ENCODE measurements around the gene RFX3.

Gene RFX3

DNA sequence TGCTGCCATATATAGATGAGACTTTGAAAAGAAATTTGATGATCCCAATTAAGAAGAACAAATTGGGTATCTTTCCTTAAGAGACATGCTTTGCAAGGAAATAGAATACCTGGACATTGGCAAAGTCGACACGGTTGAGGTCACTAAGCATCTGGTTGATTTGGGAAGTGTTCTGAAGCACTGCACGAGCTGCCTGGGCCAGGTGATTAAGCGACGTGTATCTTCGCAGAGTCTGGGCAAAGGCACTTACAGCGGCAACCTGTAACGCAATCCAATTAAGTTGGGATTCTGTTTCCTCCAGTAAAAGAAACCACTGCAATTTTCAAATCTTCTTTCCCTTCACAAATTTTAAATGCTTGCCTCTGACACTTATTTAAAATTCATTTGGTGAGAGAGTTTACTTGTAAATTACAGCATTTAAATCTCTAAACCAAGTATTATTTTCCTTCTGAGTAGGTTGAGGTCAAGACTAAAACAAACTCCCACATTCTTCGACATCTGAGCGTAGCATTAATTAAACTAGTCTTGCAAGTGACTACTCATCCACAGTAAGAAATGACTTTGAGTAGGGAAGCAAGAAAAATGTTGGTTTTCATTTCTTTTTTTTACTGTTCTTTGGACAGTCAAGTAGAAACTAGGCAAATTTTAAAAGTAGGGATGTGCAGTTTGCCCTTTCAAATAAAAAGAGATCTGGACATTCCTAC lies 262.8 kb downstream of the RFX3 start:
- DNase-seq = no peak

DNA sequence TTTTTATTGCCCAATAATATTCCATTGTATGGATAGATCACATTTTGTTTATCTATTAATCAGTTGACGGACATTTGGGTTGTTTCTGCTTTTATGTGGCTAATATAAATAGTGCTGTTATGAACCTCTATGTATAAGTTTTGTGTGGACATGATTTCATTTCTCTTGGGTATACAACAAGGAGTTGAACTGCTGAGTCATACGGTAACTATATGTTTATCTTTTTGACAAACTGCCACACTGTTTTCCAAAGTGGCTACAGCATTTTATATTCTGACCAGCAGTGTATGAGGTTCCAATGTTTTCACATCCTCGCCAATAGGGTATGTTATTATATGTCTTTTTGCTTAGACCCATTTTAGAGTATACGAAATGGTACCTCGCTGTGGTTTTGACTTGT lies 264.3 kb downstream of the RFX3 start:
- DNase-seq = no peak

DNA sequence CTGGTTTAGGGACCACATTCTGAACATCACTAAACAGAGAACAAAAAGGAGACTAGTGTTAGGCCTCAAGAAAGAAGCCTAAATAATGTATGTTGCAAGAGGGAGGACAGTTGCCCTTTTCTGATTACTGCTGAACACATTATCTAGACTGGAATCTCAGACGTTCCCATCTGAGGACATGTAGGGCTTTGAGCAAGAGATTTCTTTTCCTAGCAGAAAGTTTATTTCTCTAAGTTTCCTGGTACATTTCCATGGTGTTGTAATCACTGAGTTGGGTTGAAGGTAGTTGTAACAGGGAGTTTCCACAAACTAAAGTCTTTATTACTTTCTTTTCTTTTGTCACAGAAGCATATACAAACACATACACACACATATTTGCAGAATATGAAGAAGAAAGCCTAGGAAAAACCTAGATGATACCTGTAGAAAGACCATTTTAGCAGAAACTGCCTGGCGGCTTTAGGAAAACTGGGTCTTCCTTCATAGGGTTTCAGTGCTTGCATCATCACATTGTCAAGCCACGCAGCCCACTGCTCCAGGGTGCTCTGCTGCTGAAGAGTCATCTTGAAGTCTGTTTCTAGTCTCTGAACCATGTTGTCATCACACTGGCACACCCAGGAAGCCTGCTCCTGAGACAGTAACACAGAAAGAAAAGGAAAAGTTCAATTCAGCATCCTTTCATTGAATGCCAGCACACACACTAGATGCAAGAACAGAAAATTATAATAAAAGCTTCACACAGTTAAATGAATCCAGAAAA lies 269.1 kb downstream of the RFX3 start:
- no peak for DNase-seq

DNA sequence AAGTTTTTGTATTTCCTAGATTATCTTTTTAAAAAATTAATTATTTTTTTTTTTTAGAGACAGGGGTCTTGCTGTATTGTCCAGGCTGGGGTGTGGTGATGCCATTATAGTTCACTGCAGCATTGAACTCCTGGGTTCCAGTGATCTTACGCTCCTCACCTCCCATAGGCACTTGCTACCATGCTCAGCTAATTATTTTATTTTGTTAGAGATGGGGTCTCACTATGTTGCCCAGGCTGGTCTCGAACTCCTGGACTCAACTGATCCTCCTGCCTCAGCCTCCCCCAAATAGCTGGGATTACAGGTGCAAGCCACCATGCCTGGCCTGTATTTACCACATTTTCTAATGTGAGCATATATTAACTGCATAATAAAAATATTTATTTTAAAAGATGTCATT lies 274.5 kb downstream of the RFX3 start:
- no peak for DNase-seq

DNA sequence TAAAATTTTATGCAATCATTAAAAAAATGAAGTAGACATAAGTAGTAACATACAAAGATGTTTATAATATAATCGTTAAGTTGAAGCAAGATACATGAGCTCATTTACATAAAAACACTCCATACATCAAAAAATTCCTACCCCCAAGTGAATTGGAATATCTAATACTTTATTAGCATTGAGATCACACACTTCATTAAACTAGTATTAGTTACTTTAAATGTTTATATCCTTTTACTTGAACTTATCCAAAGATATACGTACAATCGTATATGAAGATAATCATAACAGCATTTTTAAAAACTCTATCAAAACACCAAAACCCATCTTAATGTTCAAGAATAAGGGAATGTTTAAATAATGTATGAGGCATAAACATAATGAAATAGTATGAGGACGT lies 275.1 kb downstream of the RFX3 start:
- no peak for DNase-seq

DNA sequence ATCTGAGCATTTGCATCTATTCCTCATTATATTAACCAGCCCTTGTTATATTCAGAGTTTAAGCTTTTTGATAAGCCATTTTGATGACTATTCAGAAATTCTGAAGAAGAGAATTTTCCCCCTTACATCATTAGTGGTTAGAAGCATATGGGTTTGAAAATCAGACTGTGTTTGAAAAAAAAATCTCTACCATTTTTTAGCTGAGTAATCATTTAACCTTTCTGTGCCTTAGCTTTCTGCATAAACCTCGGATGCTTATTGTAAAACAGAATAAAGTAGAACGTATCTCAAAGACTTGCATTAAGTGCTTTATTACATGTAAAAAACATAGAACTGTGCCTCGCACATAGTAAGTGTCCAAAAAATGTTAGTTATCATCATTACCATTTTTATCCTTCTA lies 278.6 kb downstream of the RFX3 start:
- DNase-seq = no peak

DNA sequence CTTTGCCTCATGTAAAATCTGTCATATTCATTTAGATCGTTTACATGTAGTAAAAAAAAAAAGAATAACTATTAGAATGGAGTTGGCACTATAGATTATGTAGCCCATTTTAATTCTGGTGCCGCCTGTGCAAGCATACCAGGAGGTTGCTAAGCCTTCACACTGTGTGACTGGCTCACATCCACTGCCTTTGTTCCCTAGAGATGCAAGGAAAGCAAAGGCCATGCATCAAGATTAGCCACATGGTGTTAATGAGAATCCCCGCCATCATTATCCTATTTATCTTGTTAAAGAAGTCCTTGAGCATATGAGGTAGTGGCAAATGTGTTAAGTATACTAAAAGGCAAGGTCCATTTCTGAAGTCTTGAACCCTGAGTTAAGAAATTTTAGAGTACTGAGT lies 279.6 kb downstream of the RFX3 start:
- no peak for DNase-seq

DNA sequence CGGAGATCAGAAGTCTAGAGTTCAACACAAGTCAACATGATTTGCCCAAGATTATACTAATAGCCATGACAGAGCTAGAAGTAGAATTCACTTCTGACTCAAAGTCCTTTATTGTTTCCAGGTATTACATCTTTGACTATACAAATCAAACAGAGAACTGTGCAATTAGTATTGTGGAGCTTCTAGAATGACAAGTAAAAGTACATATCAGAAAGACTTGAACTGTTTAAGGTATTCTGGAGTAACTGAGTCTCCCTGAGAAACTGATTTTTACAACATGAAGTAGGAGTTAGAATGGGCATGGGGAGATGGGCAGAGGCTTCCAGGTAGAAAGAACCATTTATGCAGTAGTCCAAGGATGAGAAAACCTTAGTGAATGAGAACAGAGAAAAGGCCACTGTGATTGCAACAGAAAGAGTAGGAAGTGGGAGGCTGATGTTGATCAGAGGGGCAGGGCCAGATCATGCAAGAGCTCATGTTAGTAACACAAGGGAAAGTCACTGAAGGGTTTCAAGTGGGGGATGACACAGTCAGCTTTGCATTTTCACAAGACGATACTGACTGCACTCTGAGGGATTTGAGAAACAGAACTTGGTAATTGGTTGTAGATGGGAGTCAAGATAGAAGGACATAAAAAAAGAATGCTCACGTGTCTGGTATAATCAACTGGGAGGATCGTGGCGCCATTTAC lies 280.7 kb downstream of the RFX3 start:
- DNase-seq = no peak

DNA sequence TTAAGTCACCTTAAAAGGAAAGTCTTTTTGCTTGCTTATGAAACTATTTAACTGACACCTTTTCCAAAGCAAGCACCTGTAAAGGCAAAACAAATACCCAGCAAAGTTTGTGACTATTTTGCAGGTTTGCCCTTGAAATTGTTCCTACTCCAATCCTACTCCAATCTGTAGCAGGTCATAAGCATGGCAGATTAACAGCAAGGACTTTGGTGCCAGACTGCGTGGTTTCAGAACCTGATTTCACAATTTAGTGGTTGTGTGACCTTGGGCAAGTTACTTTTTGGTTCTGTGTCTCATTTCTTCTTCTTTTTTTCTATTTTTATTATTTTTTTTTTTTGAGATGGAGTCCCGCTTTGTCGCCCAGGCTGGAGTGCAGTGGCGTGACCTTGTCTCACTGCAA lies 282.1 kb downstream of the RFX3 start:
- DNase-seq = no peak

DNA sequence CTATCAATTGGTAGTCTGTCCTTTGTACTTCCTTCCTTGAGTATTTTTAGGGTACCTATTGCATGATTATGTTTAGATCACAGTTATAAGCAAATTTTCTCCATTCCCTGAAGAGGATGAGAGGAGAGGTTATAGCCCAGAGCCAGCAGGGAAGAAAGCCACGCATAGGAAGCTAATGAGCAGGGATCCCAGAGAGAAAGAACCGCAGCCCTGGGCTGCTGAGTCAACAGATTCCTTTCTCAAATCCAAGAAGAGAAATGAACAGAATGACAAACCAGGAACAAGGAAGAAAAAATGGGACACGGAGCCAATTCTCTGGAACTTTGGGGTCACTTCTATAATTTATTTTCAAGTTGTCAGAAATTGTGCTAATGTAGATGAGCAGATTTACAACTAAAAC lies 284.5 kb downstream of the RFX3 start:
- DNase-seq = no peak

DNA sequence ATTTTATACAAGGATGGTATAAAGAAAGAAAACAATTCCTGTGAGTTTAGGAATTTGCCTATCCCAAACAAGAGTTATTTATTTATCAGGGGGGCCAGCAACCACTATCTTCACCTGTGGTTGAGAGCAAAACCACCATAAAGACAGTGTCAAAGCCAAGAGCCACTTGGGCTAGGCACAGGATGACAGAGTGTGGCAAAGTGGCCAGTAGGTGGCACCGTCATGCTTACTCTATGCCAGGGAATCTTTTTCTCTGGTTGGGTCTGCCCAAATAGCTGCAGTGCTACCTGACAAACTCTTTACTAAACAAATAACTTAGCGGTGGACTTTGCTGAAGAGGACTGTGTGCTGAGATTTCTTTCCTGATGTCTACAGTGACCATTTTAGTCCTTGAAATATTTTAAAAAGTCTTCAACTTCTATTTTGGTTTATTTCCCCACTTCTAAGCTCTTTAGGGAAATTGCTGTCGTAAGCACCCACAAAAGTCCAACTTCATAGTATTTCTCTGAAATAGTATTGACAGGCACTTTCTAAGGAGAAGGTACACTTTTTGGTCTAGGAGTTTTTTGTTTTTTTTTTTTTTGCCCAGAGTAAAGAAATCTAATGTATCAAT lies 285.0 kb downstream of the RFX3 start:
- peak; percentile 16 for DNase-seq

DNA sequence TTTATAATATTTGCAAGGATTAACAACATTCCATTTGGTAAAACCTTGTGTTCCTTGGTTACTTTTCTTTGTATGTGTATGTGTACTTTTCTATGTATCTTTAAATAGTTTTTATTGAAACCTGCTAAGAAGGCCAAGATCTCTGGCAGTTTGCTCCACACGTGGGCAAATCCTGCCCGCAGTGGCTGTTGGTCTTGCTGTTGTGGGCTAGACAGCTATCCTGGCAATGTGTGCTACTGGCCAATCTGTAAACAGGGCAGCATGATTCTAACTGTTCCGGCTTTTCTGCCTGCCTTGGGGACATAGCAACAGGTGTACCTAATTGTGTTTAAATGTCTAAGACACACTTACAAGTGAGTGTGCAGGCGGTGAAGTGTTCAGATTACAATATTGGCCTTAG lies 286.6 kb downstream of the RFX3 start:
- no peak for DNase-seq

DNA sequence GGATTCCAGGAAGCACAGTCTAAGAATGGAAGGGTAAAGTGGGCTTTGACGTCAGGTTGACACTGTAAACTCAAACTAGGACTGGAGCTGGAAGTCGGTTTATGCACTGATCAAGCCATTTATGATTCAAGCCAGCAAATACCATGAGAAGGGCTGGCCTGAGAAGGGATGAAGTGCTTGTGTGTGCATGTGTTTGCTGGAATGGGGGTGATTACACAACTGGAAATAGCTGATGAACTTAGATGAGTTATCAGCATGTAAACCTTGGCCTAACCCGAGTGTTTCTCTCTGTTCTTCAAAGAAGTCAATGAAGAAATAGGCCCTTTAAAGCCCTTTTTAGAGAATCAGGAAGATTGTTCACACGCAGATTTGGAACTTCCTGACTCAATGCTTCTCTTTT lies 287.6 kb downstream of the RFX3 start:
- no peak for DNase-seq

DNA sequence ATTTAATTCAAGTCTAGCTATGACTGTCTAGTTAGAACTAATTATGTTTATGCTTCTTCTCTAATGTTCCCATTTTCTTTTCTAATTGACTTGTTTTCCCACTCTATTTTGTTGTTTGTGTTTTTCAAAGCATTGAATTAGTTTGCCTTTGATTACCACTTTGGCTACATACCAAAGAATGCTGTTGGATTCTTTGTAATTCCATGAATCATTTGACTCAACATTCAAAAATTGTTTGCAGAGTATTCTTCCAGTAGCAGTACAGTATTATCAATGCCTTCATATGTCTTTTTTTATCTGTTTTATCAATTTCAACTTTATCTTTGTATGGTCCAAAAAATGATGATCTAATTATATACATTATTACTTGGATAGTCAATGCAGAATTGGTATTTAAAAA lies 288.7 kb downstream of the RFX3 start:
- DNase-seq = no peak

DNA sequence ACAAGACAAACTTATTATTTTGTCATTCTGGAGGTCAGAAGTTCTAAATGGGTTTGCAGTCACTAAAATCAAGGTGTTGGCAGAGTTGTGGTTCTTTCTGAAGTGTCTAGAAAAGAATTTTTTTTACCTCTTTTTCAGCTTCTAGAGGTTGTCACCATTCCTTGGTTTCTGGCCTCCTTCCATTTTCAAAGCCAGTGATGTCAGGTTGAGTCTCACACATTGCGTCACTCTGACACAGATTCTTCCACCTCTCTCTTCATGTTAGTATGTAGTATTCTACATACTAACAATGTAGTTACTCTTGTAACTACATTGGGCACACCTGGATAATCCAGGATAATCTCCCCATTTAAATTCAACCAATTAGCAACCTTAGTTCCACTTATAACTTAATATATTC lies 290.3 kb downstream of the RFX3 start:
- no peak for DNase-seq

DNA sequence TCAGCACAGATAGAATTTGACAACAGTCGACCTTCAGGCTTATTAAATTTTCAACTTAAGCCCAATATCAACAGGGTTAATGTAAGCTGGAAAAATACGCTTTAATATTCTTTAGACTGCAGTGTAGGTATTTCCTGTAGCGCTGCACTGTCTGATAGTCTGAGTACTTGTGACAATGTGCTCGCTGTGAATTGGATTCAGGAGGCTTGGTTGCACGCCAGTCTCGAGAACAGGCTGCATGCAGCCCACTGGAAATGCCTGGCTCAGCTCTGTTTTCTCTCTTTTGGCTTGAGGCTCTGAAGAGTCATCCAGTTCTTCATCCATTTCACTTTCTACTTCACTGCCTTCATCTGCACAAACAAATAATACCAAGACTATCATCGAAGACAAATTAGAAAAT lies 300.9 kb downstream of the RFX3 start:
- DNase-seq = no peak

DNA sequence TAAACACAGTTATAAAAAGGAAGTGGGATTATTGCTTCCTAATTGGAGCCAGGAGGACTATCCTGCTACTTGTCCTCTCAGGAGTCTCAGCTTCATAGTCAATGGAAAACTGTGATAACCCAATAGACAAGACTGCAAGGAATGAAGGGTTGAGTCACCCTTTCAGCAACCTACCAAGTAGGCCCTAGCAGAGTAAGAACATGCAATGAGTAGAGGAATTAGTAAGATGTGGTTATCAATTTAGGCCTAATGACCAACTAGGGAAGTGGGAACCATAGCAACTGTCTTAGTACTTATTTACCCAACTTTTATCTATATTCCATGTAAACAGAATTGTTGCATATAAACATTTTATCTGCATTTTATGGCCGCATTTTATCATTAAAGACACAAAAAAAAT lies 310.1 kb downstream of the RFX3 start:
- no peak for DNase-seq

DNA sequence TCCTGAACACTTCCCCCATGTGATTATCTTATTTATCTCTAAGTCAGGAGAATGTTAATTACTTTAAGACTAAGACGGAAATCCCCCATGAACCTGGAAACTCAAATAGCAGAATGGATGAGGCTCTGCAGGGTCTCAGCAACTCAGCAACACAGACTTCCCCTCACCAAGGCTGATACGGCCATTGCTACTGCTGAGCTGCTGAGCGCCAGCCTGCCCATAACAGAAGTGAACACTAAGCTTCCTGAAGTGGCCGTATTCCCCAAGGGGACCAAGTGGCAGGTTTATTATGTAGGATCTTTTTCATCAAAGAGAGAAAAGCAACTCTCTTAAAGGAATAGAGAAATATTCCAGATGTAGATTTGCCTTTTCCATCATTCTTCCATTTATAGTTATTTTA lies 311.1 kb downstream of the RFX3 start:
- DNase-seq = no peak

DNA sequence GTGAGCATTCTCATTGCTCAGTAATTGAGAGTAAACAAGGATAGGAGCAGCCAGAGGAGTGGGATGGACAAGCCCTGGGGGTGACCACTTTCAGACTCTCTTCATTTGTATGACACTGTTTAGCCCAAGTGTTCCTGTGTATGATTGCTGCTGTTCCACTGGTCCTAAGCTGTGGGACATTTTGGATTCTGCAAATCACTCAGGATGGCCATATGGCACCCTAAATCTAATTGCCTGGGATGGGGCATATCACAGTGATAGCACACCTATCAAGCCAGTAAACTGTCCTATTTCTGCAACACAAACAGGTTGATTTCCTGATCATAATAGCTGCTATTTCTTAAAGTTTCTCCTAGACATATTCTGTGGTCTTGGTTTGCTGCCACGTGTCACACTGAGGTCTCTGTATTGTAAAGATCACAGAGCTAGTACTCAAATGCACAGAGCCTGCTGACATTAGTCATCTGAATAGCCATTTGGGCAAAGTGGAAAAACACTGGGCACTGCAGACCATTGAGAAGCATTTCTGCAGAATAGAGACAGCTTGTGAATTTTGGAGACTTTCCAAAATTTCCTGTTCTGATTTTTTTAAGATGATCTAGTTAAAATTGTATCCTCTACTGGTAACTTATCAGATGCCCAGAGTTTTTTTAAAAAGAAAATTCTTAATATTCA lies 320.2 kb downstream of the RFX3 start:
- no peak for DNase-seq

DNA sequence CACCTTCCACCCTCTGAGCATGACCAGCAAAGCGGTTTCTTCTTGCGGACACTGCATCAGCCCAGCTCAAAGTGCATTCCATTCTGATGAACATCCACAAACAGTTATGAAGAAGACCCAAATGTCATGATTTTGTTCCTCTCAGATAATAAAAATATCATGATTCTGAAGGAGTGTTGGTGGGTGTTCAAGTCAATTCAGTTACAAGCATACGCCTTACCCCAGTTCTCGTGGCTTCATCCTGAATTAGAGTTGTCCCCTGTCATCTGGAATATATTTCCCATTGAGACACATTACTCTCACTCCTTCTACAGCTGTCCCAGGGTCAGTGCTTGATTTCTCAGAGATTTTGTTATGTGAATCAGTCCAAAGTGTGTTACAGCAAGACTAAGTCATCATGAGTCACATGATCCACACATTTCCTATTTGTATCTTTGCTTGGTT lies 325.4 kb downstream of the RFX3 start:
- no peak for DNase-seq

DNA sequence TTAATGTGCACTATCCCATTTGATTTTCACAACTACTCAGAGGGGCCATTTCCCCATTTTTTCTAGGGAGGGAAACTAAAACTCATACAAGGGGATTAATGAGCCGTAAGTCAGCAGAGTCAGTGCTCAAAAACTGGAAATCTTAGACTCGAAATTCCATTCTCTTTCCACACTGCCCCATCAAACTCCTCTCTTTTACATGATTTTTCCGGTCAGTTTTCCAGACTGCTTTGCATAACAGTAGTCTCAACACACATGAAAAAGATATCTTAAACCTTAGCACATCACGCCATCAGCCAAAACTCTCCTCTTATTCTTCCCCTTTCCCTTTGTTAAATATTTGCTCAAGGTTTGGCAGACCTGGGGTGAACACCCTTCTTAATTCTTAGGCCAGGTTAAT lies 332.0 kb downstream of the RFX3 start:
- DNase-seq = no peak

DNA sequence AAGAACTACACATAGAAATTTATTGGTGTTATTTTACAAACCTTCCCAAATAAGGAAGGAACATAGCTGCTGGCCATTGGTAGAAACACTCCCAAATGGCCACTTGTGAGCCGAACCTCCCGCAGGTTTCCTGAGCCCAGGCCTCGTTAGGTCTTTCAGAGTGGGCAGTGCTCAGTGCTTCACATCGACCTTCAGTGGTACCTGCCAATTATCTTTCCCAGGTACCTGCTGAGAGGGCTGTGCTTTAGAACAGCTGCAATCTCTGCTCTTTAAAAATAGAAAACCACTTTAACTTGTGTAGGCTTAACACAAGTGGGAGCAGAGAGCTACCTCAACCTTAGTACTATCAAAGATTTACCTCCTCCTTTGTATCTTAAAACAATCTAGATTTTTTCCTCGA lies 334.1 kb downstream of the RFX3 start:
- no peak for DNase-seq
